Left forelimb (tissue), 1 donor: Measurements from ENCODE around the gene CDC42EP2.
A peak's percentile ranks its signal among the peaks of the same experiment; 100 is the strongest.

ENCODE experiments used
- DNase-seq: peaks from one replicate; pipeline ENCODE4 v3.0.0-alpha.2; 2018; ENCODE audit warnings: low spot score

Gene CDC42EP2

GRCh38 chr11:65314501-65315203 is at the start of gene CDC42EP2:
Gene CDC42EP2 (plus strand): TSS chr11:65314866. CDS start chr11:65320899, 6,033 bp downstream.
- peak; percentile 93 for DNase-seq

- no peak for DNase-seq
Measured at GRCh38 chr11:65266210-65266609, 48.5 kb upstream of the CDC42EP2 start.

- peak; percentile 80 for DNase-seq
Measured at GRCh38 chr11:65274735-65275682, 39.7 kb upstream of the CDC42EP2 start.

GRCh38 chr11:65275906-65276305 is 38.8 kb upstream of the CDC42EP2 start:
- no peak for DNase-seq

GRCh38 chr11:65277631-65278277 is 36.9 kb upstream of the CDC42EP2 start:
- no peak for DNase-seq

- no peak for DNase-seq
Measured at GRCh38 chr11:65278356-65278755, 36.3 kb upstream of the CDC42EP2 start.

GRCh38 chr11:65279279-65279678 is 35.4 kb upstream of the CDC42EP2 start:
- no peak for DNase-seq

- no peak for DNase-seq
Measured at GRCh38 chr11:65279741-65280440, 34.8 kb upstream of the CDC42EP2 start.

- DNase-seq, result no peak
Measured at GRCh38 chr11:65280646-65281045, 34.0 kb upstream of the CDC42EP2 start.

GRCh38 chr11:65286686-65287085 is 28.0 kb upstream of the CDC42EP2 start:
- DNase-seq, result no peak

GRCh38 chr11:65287601-65288000 is 27.1 kb upstream of the CDC42EP2 start:
- DNase-seq, result no peak

- DNase-seq, result no peak
Measured at GRCh38 chr11:65288706-65289536, 25.7 kb upstream of the CDC42EP2 start.

GRCh38 chr11:65290448-65291165 is 24.1 kb upstream of the CDC42EP2 start:
- peak; percentile 93 for DNase-seq

GRCh38 chr11:65291613-65292012 is 23.1 kb upstream of the CDC42EP2 start:
- DNase-seq, result no peak

- no peak for DNase-seq
Measured at GRCh38 chr11:65292890-65293289, 21.8 kb upstream of the CDC42EP2 start.

GRCh38 chr11:65293909-65294381 is 20.7 kb upstream of the CDC42EP2 start:
- no peak for DNase-seq

- DNase-seq, result no peak
Measured at GRCh38 chr11:65295001-65295400, 19.7 kb upstream of the CDC42EP2 start.

GRCh38 chr11:65295571-65296341 is 18.9 kb upstream of the CDC42EP2 start:
- no peak for DNase-seq

- DNase-seq, result no peak
Measured at GRCh38 chr11:65297026-65297672, 17.5 kb upstream of the CDC42EP2 start.
